ENCODE measurements around the gene PKP4.
A peak's percentile ranks its signal among the peaks of the same experiment; 100 is the strongest.

Gene PKP4

GRCh38 chr2:158497486-158497885, 40.7 kb downstream of the PKP4 start:
- DNase-seq (ENCODE audit: low read depth, low spot score) = peak; percentile 66
- H3K27ac ChIP-seq = peak overlapping the region; percentile 38

- no peak overlapping the region for H3K27ac ChIP-seq
- no peak for DNase-seq (ENCODE audit: low read depth, low spot score)
Observed at GRCh38 chr2:158498043-158498748, 41.4 kb downstream of the PKP4 start.

- H3K27ac ChIP-seq = no peak overlapping the region
- DNase-seq (ENCODE audit: low read depth, low spot score) = no peak
Observed at GRCh38 chr2:158498749-158499136, 42.0 kb downstream of the PKP4 start.

- H3K27ac ChIP-seq = no peak overlapping the region
- DNase-seq (ENCODE audit: low read depth, low spot score) = no peak
Observed at GRCh38 chr2:158499383-158499782, 42.6 kb downstream of the PKP4 start.

- H3K27ac ChIP-seq = no peak overlapping the region
- no peak for DNase-seq (ENCODE audit: low read depth, low spot score)
Observed at GRCh38 chr2:158500333-158500732, 43.6 kb downstream of the PKP4 start.

GRCh38 chr2:158501301-158501700, 44.5 kb downstream of the PKP4 start:
- no peak for DNase-seq (ENCODE audit: low read depth, low spot score)
- no peak overlapping the region for H3K27ac ChIP-seq

- no peak for DNase-seq (ENCODE audit: low read depth, low spot score)
- peak overlapping the region; percentile 34 for H3K27ac ChIP-seq
Observed at GRCh38 chr2:158502974-158503373, 46.2 kb downstream of the PKP4 start.

- peak overlapping the region; percentile 85 for H3K27ac ChIP-seq
- no peak for DNase-seq (ENCODE audit: low read depth, low spot score)
Observed at GRCh38 chr2:158504088-158504487, 47.3 kb downstream of the PKP4 start.

GRCh38 chr2:158505448-158505934, 48.7 kb downstream of the PKP4 start:
- DNase-seq (ENCODE audit: low read depth, low spot score) = no peak
- H3K27ac ChIP-seq = peak overlapping the region; percentile 85

- H3K27ac ChIP-seq = peak overlapping the region; percentile 85
- DNase-seq (ENCODE audit: low read depth, low spot score) = no peak
Observed at GRCh38 chr2:158507141-158507540, 50.4 kb downstream of the PKP4 start.

GRCh38 chr2:158507679-158508078, 50.9 kb downstream of the PKP4 start:
- H3K27ac ChIP-seq = no peak overlapping the region
- DNase-seq (ENCODE audit: low read depth, low spot score) = no peak

GRCh38 chr2:158509928-158510797, 53.4 kb downstream of the PKP4 start:
- H3K27ac ChIP-seq = peak overlapping the region; percentile 70
- DNase-seq (ENCODE audit: low read depth, low spot score) = peak; percentile 27

GRCh38 chr2:158510887-158511286, 54.1 kb downstream of the PKP4 start:
- peak overlapping the region; percentile 70 for H3K27ac ChIP-seq
- no peak for DNase-seq (ENCODE audit: low read depth, low spot score)

GRCh38 chr2:158511706-158512105, 55.0 kb downstream of the PKP4 start:
- DNase-seq (ENCODE audit: low read depth, low spot score) = no peak
- H3K27ac ChIP-seq = no peak overlapping the region

- no peak overlapping the region for H3K27ac ChIP-seq
- no peak for DNase-seq (ENCODE audit: low read depth, low spot score)
Observed at GRCh38 chr2:158512323-158512722, 55.6 kb downstream of the PKP4 start.

- DNase-seq (ENCODE audit: low read depth, low spot score) = no peak
- no peak overlapping the region for H3K27ac ChIP-seq
Observed at GRCh38 chr2:158513841-158514240, 57.1 kb downstream of the PKP4 start.

- H3K27ac ChIP-seq = no peak overlapping the region
- DNase-seq (ENCODE audit: low read depth, low spot score) = no peak
Observed at GRCh38 chr2:158518084-158518483, 61.3 kb downstream of the PKP4 start.

- no peak for DNase-seq (ENCODE audit: low read depth, low spot score)
- H3K27ac ChIP-seq = no peak overlapping the region
Observed at GRCh38 chr2:158519481-158519880, 62.7 kb downstream of the PKP4 start.

- H3K27ac ChIP-seq = peak overlapping the region; percentile 13
- DNase-seq (ENCODE audit: low read depth, low spot score) = no peak
Observed at GRCh38 chr2:158529379-158530259, 72.9 kb downstream of the PKP4 start.

- no peak for DNase-seq (ENCODE audit: low read depth, low spot score)
- H3K27ac ChIP-seq = no peak overlapping the region
Observed at GRCh38 chr2:158530829-158531228, 74.1 kb downstream of the PKP4 start.
